Fibroblast of skin of back (primary cell): ENCODE data around the gene AFF1.

Source experiments
- DNase-seq: peaks from one replicate; pipeline ENCODE4 v3.0.0-alpha.2; 2013

The AFF1 gene

DNA sequence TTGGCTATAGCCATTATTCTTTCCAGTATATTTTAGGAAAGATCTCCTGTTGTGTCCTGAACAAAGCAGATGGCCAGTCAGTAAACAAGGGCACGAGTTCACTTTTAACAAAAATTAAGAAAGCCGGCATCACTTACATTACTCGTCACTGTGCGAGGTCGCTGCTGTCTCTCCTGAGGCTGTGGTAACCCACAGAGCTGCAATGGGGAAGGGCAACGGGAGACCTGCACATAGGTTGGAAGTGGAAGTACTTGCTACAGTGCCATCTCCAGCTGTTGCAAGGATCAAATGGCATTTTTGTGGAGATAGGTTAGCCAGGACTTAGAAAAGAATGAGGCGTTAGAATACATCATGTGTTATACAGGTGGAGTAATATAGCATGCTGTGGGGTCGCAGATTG is 153.4 kb downstream of the AFF1 start:
- no peak for DNase-seq

DNA sequence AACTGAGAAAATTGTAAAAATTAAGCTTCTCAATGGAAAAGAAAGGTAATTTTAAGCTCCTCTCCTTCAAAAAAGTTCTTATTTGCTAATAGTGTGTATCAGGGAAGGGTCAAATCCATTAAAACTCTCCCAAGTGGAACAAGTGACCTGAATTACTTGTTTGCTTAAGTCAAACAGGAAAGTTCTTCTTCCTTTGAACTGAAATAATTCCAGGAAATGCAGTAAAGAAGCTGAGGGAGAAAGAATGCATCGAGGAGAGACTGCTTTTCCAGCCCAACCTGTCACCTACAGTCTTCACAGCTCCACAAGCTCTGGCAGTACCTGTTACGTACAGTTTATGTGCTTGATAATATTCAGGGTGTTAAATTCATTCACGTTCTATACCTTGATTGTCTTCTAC is 154.6 kb downstream of the AFF1 start:
- no peak for DNase-seq

DNA sequence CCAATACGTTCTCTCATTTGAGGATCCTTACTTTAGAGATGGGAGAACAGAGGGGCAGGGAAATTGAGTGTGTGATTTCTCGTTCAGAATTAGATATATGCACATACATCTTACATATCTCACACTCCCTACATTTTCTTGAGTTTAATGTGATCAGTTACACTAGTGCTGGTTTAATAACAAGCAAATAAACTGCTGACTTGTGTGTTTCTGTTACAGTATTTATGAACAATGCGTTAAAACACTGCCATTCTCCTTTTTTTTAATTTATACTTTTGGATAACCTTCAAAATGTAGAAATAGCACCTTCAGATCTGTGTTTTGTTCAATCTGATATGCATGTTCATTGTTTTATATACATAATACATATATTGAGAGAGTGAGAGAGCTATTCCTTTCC is 155.5 kb downstream of the AFF1 start:
- DNase-seq, result no peak

DNA sequence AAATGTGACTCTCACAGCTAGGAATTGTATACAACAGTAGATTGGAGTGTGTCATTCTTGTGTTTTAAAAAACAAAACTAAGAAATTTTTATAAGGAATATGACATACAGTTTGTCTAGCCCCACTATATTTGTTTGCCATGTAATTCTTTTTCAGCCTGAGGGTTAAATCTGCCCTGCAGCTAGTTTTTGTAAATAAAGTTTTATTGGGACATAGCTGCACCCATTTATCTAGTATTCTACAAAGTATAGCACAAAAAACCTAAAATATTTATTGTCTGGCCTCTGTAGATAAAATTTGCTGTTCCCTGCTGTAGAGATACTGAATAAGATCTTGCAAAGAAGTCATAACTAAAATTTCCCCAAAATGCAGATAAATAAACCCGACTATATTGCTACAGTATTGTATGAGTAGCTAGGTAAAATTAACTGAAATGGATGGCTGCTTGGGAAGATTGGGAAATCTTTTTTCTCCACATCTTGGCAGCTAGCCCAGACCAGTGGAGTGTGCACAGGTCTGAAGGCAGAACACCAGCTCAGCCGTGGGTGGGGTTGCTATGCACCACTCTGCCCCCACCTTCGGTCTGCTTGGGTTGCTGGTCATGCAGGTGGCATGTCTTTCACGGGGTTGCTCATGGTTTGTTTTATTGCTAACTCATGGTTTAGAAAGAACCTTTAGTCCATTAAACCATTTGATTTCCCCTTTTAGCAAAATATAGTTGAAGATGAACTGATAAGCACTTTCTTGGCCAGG is 157.8 kb downstream of the AFF1 start:
- peak; percentile 31 for DNase-seq

DNA sequence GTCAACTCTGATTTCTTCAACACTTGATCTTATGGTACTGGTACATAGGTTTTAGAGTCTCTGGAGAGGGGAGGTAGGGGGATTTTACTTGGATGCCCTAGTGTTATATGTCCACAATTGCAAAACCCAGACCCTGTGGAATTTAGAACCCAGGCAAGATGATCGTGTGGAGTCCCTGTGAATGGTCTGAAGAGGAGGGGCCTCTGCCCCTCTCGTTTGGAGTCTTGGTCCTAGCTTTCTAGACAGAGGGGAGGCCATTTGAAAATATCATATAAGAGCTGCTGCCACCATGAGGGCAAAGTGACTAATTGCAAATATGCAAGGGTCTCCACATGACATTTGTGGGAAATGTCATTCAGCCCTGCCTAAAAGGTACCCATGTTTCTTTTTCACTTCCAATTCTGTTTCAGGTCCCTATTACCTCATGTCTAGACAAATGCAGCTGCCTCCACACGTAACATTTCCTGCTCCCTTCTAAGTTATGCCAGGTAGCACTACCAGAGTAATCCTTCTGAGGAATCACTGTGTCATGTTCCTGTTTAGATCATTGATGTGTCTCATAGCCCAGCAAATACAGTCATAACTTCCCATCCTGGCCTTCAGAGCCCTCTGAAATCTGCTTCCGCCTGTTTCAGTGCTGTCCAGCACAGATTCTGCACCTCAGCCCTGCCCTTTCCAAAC is 158.8 kb downstream of the AFF1 start:
- DNase-seq, result peak; percentile 49

DNA sequence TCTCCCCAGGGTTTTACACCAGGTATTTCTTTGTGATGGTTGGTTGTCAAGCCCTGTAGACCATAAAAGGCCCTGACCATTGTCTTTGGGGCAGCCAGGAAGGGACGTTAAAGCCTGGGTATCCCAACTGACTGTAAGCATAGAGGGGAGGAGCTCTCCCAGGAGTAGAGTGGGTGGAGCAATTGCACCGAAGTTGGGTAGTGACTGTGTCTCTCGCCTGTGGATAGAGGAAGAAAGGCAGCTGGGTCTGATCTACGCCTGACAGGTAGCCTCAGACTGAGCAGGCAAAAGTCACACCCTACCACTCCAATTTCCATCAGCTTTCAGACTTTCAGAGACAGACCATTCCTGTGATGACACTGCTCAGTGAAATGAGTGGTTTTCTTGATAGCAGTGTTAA is 162.3 kb downstream of the AFF1 start:
- DNase-seq, result no peak

DNA sequence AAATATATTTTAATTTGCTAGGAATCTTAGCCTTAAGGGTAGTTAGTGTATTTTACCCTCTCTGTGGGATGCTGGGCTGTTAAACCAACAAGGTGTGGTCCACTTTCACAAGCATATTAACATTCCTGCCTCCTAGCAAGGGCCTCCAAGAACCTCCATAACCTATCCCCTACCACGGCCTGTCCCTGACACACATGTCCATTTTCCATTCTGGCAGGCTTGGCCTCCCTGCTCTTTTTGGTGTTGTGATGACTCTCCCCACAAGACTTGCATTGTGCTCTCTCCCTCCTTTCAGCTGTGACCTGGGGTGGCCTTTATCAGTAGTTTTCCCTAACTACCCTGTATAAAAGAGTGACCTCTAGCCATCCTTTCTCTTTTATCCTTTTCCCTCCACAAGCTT is 165.4 kb downstream of the AFF1 start:
- no peak for DNase-seq

- DNase-seq, result no peak
Observed at GRCh38 chr4:87101543-87102199, 166.9 kb downstream of the AFF1 start.

DNA sequence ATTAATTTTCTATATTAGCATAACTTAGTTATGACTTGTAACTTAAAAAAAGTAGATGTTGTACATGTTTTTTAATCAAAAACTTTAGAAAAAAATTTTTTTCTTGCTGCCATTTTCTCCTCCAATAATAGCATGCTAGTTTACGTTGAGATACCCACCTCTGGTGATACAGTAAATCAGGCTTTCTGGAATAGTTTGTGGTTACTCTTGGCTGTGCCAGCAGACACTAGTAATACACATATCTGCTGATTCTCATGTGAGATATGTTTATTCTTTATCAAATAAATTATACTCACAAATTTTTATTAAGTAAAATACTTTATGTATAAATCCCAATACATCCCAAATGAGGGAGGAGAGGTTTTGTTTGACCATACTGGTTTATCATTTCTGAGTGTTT is 168.3 kb downstream of the AFF1 start:
- no peak for DNase-seq

DNA sequence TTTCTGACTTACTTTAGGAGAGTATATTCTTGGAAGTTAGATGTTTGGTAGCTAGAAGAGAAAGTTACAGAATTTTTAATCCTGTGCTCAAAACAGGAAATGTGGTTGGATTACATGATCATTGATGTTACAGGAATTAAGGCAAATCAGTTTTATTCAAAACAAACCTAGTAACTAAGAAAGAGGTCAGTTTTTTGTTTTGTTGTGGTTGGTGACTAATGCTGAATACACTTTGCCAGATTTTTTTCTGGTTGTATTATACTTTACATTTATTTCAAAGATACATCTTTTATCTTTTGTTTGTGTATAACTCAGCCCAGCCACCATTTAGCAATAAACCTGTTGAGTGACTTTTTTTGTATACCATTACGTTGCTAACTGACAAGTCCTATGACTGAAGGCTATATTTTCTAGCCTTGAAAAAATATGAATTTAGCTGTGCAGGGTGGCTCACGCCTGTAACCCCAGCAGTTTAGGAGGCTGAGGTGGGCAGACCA is 168.9 kb downstream of the AFF1 start:
- peak; percentile 83 for DNase-seq

DNA sequence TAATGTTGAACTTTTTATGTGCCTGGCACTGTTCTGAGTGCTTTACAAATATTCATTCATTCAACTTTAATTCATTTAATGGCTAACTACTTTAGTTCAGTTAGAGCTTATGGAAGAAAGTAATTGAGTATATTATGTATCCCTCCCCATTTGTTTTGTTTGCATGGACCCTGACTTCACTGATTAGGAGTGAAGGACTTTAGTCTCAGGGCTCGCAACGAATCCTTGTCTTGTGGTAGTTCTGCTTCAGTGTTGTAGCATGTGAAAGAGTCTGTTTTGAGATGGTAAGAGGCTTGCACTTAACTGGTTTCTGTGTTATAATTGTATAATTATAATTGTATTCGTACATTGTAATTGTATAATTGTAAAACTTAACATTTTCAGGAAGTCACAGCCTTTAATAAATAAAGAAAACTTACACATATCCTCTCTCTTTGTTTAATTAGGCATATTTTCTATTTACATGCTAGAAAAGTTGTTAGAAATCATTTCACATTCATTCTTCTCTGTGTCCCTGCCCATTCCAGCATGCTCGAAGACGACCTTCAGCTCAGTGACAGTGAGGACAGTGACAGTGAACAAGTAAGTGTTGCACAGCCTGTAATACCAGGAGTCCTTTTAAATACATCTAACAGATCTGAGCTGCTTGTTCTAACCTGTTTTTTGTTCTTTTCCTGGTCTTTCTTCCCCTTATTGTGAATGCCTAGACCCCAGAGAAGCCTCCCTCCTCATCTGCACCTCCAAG is 170.5 kb downstream of the AFF1 start:
- no peak for DNase-seq

GRCh38 chr4:87108142-87108546 is 173.3 kb downstream of the AFF1 start:
- DNase-seq, result peak; percentile 90

DNA sequence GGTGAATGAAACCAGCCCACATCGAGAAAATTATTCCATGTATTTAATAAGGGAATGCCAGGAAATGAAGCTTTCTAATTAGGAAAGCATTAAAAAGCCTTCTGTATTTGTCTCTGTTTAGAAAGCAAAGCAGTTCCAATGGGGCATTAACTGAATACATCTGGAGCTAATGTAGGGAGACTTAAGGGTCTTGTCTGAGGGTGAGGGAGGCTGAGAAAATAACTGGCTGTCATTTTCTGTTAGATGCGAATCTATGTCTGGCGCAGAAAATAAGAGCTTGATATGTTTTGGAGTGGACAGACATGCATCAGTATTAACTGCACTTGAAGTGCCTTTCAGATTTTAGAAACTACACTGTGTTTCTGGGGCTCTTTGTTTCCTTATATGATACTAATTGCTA is 174.3 kb downstream of the AFF1 start:
- DNase-seq, result no peak

DNA sequence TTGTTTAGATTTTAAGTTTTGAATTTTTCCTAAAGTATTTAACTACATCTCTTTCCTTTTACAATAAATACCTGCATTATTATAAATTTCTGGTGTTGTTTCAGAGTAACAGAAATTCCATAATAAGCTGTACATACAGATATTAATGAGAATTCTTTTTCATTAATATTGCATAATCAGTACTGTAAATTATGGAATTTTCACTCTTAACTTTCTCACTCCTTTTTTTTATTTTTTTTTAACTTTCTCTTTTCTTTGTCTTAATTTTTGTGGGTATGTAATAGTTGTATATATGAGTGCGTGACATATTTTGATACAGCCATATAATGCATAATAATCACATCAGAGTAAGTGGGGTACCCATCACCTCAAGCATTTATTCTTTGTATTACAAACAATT is 175.1 kb downstream of the AFF1 start:
- no peak for DNase-seq

DNA sequence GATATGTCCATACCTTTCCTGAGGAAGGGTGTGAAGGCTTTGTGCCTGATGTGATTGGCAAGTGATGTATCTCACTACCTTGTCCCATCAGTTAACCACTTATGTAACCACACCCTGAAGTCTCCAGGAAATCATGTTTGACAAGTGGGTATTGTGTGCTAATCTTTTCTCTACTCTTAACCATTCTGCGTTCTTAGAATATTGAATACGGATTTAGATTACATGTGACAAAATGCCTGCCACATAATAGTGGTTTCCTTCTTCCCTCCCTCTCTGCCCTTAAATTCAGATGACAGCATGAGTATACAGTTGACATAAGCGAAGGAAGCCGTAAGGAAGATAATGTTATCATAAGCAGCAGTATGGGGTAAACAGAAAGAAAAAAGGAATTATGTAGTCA is 177.3 kb downstream of the AFF1 start:
- DNase-seq, result no peak

DNA sequence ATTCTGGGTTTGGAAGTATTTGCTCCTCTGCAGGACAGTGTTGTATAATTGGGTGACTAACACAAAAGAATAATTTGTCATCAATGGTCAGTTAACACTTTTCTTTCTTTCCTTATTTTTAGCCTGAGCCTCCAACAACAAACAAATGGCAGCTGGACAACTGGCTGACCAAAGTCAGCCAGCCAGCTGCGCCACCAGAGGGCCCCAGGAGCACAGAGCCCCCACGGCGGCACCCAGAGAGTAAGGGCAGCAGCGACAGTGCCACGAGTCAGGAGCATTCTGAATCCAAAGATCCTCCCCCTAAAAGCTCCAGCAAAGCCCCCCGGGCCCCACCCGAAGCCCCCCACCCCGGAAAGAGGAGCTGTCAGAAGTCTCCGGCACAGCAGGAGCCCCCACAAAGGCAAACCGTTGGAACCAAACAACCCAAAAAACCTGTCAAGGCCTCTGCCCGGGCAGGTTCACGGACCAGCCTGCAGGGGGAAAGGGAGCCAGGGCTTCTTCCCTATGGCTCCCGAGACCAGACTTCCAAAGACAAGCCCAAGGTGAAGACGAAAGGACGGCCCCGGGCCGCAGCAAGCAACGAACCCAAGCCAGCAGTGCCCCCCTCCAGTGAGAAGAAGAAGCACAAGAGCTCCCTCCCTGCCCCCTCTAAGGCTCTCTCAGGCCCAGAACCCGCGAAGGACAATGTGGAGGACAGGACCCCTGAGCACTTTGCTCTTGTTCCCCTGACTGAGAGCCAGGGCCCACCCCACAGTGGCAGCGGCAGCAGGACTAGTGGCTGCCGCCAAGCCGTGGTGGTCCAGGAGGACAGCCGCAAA is 179.6 kb downstream of the AFF1 start:
- DNase-seq, result no peak

DNA sequence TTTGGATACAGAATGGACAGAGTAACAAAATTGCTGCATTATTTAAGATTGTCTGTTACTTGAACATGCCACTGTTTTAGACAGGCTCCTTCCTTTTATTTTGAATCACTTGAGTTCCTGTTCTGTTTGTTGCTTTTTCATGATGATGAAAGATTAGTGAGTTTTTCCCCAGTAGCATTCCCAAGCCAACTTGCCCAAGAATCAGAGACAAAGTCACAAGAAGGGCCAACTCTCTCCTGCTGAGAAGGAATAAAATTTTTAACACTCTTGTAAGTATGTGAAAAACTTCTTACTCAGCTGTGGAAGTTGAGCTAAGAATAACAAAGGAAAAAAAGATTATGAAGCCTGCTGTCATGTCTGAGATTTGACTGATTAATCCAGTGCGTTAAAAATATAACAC is 181.4 kb downstream of the AFF1 start:
- peak; percentile 77 for DNase-seq

DNA sequence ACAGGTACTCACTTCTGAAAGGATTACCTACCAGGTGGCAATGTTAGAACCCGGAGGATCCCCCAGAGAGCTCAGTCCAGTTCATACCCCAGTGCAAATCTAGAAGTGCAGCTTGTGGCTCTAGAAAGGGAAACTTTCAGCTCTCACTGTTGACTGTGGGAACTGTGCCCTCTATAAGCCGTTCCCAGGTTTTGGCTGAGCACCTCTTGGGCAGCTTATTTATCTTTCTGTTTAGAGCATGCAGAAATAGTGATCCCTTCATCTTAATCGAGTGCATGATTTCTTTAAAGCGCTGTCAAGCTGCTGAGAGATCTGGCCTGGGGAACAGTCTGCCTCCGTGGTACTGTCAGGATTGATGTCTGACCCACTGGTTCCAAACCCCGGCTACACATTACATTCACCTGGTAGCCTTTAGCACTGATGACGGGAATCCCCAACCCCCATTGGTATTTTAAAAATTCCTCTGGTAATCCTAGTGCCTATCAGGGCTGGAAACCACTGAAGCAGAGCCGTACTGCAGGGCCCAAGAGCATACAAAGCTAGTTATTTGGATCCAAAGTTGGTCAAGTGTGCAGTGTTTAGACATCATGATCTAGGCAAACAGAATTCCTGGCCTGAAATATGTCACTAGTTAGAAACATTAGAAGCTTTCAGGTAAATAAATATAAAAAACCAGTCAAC is 182.4 kb downstream of the AFF1 start:
- DNase-seq, result no peak

- DNase-seq, result no peak
Observed at GRCh38 chr4:87117732-87118075, 182.9 kb downstream of the AFF1 start.

- DNase-seq, result no peak
Observed at GRCh38 chr4:87118421-87118820, 183.6 kb downstream of the AFF1 start.

DNA sequence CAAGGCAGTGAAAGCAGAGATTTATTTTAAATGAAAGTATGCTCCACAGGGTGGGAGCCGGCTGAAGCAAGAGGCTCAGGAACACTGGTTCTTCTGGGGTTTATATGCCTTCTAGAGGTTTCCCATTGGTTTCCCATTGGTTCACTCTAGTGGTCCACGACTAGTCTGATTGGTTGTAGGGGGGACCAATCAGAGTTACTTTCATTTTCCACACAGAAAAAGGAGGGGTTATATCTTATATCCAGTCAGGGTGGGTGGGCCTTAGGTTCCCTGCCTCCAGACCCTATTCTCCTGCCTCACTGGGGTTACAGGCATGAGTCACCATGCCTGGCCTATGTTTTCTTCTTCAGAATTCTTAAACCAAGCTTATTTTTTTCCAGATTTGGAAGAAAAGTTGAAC is 184.0 kb downstream of the AFF1 start:
- peak; percentile 83 for DNase-seq

- DNase-seq, result no peak
Observed at GRCh38 chr4:87120010-87120409, 185.2 kb downstream of the AFF1 start.
